22Rv1 (cell line): ENCODE measurements around the gene SEC61A1.

ENCODE experiments used
- H3K27ac ChIP-seq: fragments of 450-650 bp; 2 replicates; pipeline ENCODE4 v1.5.1; 2017
- CTCF ChIP-seq: fragments of 450-650 bp; IDR thresholded peaks from 2 replicates; pipeline ENCODE4 v1.5.1; 2017; ENCODE audit warnings: mild to moderate bottlenecking
- ZFX ChIP-seq: fragments of 450-650 bp; IDR thresholded peaks from 2 replicates; pipeline ENCODE4 v1.6.1; 2017; ENCODE audit warnings: antibody characterized with exemption, borderline replicate concordance

The SEC61A1 gene

GRCh38 chr3:128100161-128100560 lies 47.9 kb downstream of the SEC61A1 start:
- H3K27ac ChIP-seq = no peak overlapping the region

GRCh38 chr3:128100638-128101037 lies 48.4 kb downstream of the SEC61A1 start:
- TF ChIP-seq CTCF (no peak), ZFX (no peak)
- H3K27ac ChIP-seq = no peak overlapping the region

More at GRCh38 chr3:128100161-128100560, 47.9 kb downstream of the SEC61A1 start:
- TF ChIP-seq CTCF = no peak
- TF ChIP-seq ZFX = no peak

- no peak overlapping the region for H3K27ac ChIP-seq
- TF ChIP-seq CTCF (no peak), ZFX (no peak)
These were observed 51.0 kb downstream of the SEC61A1 start for GRCh38 chr3:128103136-128103676.

- no peak for TF ChIP-seq CTCF
- no peak for TF ChIP-seq ZFX
- no peak overlapping the region for H3K27ac ChIP-seq
These were observed 55.6 kb downstream of the SEC61A1 start for GRCh38 chr3:128107834-128108233.

GRCh38 chr3:128111147-128111546 lies 58.9 kb downstream of the SEC61A1 start:
- H3K27ac ChIP-seq = no peak overlapping the region
- TF ChIP-seq ZFX (no peak), CTCF (no peak)

- no peak overlapping the region for H3K27ac ChIP-seq
- TF ChIP-seq ZFX (no peak), CTCF (no peak)
These were observed 60.2 kb downstream of the SEC61A1 start for GRCh38 chr3:128112357-128112968.
